ENCODE data around the gene CRIM1.

GRCh38 chr2:36594849-36595248, 239.3 kb downstream of the CRIM1 start:
- no peak for TF ChIP-seq NR1H2 (CRISPR knock-in tag; IDR thresholded peaks at IDR 0.05)
- TF ChIP-seq CTCF (IDR thresholded peaks at IDR 0.05): no peak
- TF ChIP-seq ATF3 (CRISPR knock-in tag; conservative IDR thresholded peaks at IDR 0.05): no peak
- TF ChIP-seq NR3C1 (CRISPR knock-in tag; conservative IDR thresholded peaks at IDR 0.05; ENCODE audit: low read depth): no peak
- TF ChIP-seq, protein P1, sequence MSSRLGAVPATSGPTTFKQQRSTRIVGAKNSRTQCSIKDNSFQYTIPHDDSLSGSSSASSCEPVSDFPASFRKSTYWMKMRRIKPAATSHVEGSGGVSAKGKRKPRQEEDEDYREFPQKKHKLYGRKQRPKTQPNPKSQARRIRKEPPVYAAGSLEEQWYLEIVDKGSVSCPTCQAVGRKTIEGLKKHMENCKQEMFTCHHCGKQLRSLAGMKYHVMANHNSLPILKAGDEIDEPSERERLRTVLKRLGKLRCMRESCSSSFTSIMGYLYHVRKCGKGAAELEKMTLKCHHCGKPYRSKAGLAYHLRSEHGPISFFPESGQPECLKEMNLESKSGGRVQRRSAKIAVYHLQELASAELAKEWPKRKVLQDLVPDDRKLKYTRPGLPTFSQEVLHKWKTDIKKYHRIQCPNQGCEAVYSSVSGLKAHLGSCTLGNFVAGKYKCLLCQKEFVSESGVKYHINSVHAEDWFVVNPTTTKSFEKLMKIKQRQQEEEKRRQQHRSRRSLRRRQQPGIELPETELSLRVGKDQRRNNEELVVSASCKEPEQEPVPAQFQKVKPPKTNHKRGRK (CRISPR knock-in tag; IDR thresholded peaks at IDR 0.05; ENCODE audit: borderline replicate concordance): no peak
- no peak for TF ChIP-seq IRF2 (CRISPR knock-in tag; IDR thresholded peaks at IDR 0.05; ENCODE audit: borderline replicate concordance, low read depth)
- TF ChIP-seq FOXP1 (CRISPR knock-in tag; IDR thresholded peaks at IDR 0.05; ENCODE audit: borderline replicate concordance): no peak
- TF ChIP-seq, protein P2, sequence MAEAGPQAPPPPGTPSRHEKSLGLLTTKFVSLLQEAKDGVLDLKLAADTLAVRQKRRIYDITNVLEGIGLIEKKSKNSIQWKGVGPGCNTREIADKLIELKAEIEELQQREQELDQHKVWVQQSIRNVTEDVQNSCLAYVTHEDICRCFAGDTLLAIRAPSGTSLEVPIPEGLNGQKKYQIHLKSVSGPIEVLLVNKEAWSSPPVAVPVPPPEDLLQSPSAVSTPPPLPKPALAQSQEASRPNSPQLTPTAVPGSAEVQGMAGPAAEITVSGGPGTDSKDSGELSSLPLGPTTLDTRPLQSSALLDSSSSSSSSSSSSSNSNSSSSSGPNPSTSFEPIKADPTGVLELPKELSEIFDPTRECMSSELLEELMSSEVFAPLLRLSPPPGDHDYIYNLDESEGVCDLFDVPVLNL (CRISPR knock-in tag; IDR thresholded peaks at IDR 0.05; ENCODE audit: borderline replicate concordance, low read depth): no peak
